ENCODE data around the gene PRSS21.

PRSS21 gene

GRCh38 chr16:2808181-2808580 is 8.9 kb upstream of the PRSS21 start:
- TF ChIP-seq POLR2A (IDR thresholded peaks at IDR 0.05; ENCODE audit: low read length) (no peak), GATA1 (IDR thresholded peaks at IDR 0.05; ENCODE audit: low read depth, low read length) (no peak)
- DNase-seq = no peak

GRCh38 chr16:2809149-2809760 is 7.8 kb upstream of the PRSS21 start:
- no peak for TF ChIP-seq GATA1 (IDR thresholded peaks at IDR 0.05; ENCODE audit: low read depth, low read length)

GRCh38 chr16:2810651-2811050 is 6.4 kb upstream of the PRSS21 start:
- no peak for TF ChIP-seq GATA1 (IDR thresholded peaks at IDR 0.05; ENCODE audit: low read depth, low read length)
- no peak for TF ChIP-seq POLR2A (IDR thresholded peaks at IDR 0.05; ENCODE audit: low read length)
- DNase-seq = no peak

More at GRCh38 chr16:2809149-2809760, 7.8 kb upstream of the PRSS21 start:
- DNase-seq = no peak

GRCh38 chr16:2811703-2812471 is 5.2 kb upstream of the PRSS21 start:
- TF ChIP-seq POLR2A (IDR thresholded peaks at IDR 0.05; ENCODE audit: low read length) (no peak), GATA1 (IDR thresholded peaks at IDR 0.05; ENCODE audit: low read depth, low read length) (no peak)
- no peak for DNase-seq

GRCh38 chr16:2813771-2814221 is 3.2 kb upstream of the PRSS21 start:
- DNase-seq = no peak
- no peak for TF ChIP-seq POLR2A (IDR thresholded peaks at IDR 0.05; ENCODE audit: low read length)
- TF ChIP-seq GATA1 (IDR thresholded peaks at IDR 0.05; ENCODE audit: low read depth, low read length) = no peak

GRCh38 chr16:2814551-2815298 is 2.3 kb upstream of the PRSS21 start:
- DNase-seq = no peak
- TF ChIP-seq POLR2A (IDR thresholded peaks at IDR 0.05; ENCODE audit: low read length) (no peak), GATA1 (IDR thresholded peaks at IDR 0.05; ENCODE audit: low read depth, low read length) (no peak)

- no peak for DNase-seq
- TF ChIP-seq GATA1 (IDR thresholded peaks at IDR 0.05; ENCODE audit: low read depth, low read length) (no peak), POLR2A (IDR thresholded peaks at IDR 0.05; ENCODE audit: low read length) (no peak)
Observed at GRCh38 chr16:2815299-2815771, 1.7 kb upstream of the PRSS21 start.

GRCh38 chr16:2817340-2818271 is 569 bp downstream of the PRSS21 start:
- TF ChIP-seq POLR2A (IDR thresholded peaks at IDR 0.05; ENCODE audit: low read length) = no peak
- no peak for TF ChIP-seq GATA1 (IDR thresholded peaks at IDR 0.05; ENCODE audit: low read depth, low read length)
- no peak for DNase-seq

GRCh38 chr16:2818272-2818876 is 1.3 kb downstream of the PRSS21 start:
- DNase-seq = no peak
- TF ChIP-seq GATA1 (IDR thresholded peaks at IDR 0.05; ENCODE audit: low read depth, low read length) = no peak
- no peak for TF ChIP-seq POLR2A (IDR thresholded peaks at IDR 0.05; ENCODE audit: low read length)

- no peak for TF ChIP-seq GATA1 (IDR thresholded peaks at IDR 0.05; ENCODE audit: low read depth, low read length)
- no peak for TF ChIP-seq POLR2A (IDR thresholded peaks at IDR 0.05; ENCODE audit: low read length)
- no peak for DNase-seq
Observed at GRCh38 chr16:2819179-2819938, 2.3 kb downstream of the PRSS21 start.

- TF ChIP-seq POLR2A (IDR thresholded peaks at IDR 0.05; ENCODE audit: low read length) (no peak), GATA1 (IDR thresholded peaks at IDR 0.05; ENCODE audit: low read depth, low read length) (no peak)
- no peak for DNase-seq
Observed at GRCh38 chr16:2819939-2820835, 3.1 kb downstream of the PRSS21 start.
